Measurements from ENCODE around the gene GALR3. TPM values are rescaled to one million over a fixed set of nuclear protein-coding genes. Genes with fewer than 3 reads are reported as not detected.

The GALR3 gene
- polyA plus RNA-seq, 1 donor = 0.04 TPM

- Histone ChIP-seq H3K27ac (ENCODE audit: low read length) (no peak overlapping the region), H3K36me3 (ENCODE audit: control insufficient read depth, insufficient read depth, low read length) (peaks cover 7% of the 10 kb centered on the region), H3K9me3 (ENCODE audit: control insufficient read depth, low read depth, low read length) (no peaks in the 10 kb centered on the region), H3K4me3 (ENCODE audit: low read length) (no peak overlapping the region), H3K4me1 (ENCODE audit: control insufficient read depth, insufficient read depth, low read length) (peaks cover 14% of the 10 kb centered on the region), H3K27me3 (ENCODE audit: control insufficient read depth, insufficient read depth, low read length) (no peaks in the 10 kb centered on the region)
- DNase-seq = no peak
- no CpG with 5 or more reads among the region's 5 CpGs for WGBS (ENCODE audit: insufficient coverage, low lambda C conversion rate)
Measured at GRCh38 chr22:37809672-37810333, 13.4 kb upstream of the GALR3 start.

GRCh38 chr22:37811867-37812266 is 11.3 kb upstream of the GALR3 start:
- Histone ChIP-seq H3K27ac (ENCODE audit: low read length) (no peak overlapping the region), H3K4me3 (ENCODE audit: low read length) (no peak overlapping the region), H3K9me3 (ENCODE audit: control insufficient read depth, low read depth, low read length) (no peaks in the 10 kb centered on the region), H3K4me1 (ENCODE audit: control insufficient read depth, insufficient read depth, low read length) (peaks cover 5% of the 10 kb centered on the region), H3K36me3 (ENCODE audit: control insufficient read depth, insufficient read depth, low read length) (peaks cover 18% of the 10 kb centered on the region), H3K27me3 (ENCODE audit: control insufficient read depth, insufficient read depth, low read length) (no peaks in the 10 kb centered on the region)
- DNase-seq = no peak
- WGBS (ENCODE audit: insufficient coverage, low lambda C conversion rate) = no CpG with 5 or more reads among the region's 2 CpGs

- Histone ChIP-seq H3K27me3 (ENCODE audit: control insufficient read depth, insufficient read depth, low read length) (no peaks in the 10 kb centered on the region), H3K4me3 (ENCODE audit: low read length) (no peak overlapping the region), H3K4me1 (ENCODE audit: control insufficient read depth, insufficient read depth, low read length) (peaks cover 8% of the 10 kb centered on the region), H3K36me3 (ENCODE audit: control insufficient read depth, insufficient read depth, low read length) (peaks cover 18% of the 10 kb centered on the region), H3K9me3 (ENCODE audit: control insufficient read depth, low read depth, low read length) (no peaks in the 10 kb centered on the region), H3K27ac (ENCODE audit: low read length) (no peak overlapping the region)
- WGBS (ENCODE audit: insufficient coverage, low lambda C conversion rate) = no CpG with 5 or more reads among the region's 27 CpGs
- no peak for DNase-seq
Measured at GRCh38 chr22:37812869-37813678, 10.1 kb upstream of the GALR3 start.

GRCh38 chr22:37815593-37815992 is 7.6 kb upstream of the GALR3 start:
- Histone ChIP-seq H3K36me3 (ENCODE audit: control insufficient read depth, insufficient read depth, low read length) (peaks cover 13% of the 10 kb centered on the region), H3K27ac (ENCODE audit: low read length) (no peak overlapping the region), H3K27me3 (ENCODE audit: control insufficient read depth, insufficient read depth, low read length) (peaks cover 22% of the 10 kb centered on the region), H3K4me3 (ENCODE audit: low read length) (no peak overlapping the region), H3K4me1 (ENCODE audit: control insufficient read depth, insufficient read depth, low read length) (peaks cover 11% of the 10 kb centered on the region), H3K9me3 (ENCODE audit: control insufficient read depth, low read depth, low read length) (peaks cover 4% of the 10 kb centered on the region)
- no peak for DNase-seq
- WGBS (ENCODE audit: insufficient coverage, low lambda C conversion rate) = no CpG with 5 or more reads among the region's 12 CpGs

- no peak for DNase-seq
- peaks cover 13% of the 10 kb centered on the region for H3K36me3 ChIP-seq (ENCODE audit: control insufficient read depth, insufficient read depth, low read length)
- peaks cover 11% of the 10 kb centered on the region for H3K4me1 ChIP-seq (ENCODE audit: control insufficient read depth, insufficient read depth, low read length)
- H3K4me3 ChIP-seq (ENCODE audit: low read length) = no peak overlapping the region
- no peak overlapping the region for H3K27ac ChIP-seq (ENCODE audit: low read length)
- peaks cover 28% of the 10 kb centered on the region for H3K27me3 ChIP-seq (ENCODE audit: control insufficient read depth, insufficient read depth, low read length)
- H3K9me3 ChIP-seq (ENCODE audit: control insufficient read depth, low read depth, low read length) = peaks cover 4% of the 10 kb centered on the region
- no CpG with 5 or more reads among the region's 23 CpGs for WGBS (ENCODE audit: insufficient coverage, low lambda C conversion rate)
Measured at GRCh38 chr22:37816543-37817180, 6.5 kb upstream of the GALR3 start.

- no CpG with 5 or more reads among the region's 29 CpGs for WGBS (ENCODE audit: insufficient coverage, low lambda C conversion rate)
- Histone ChIP-seq H3K9me3 (ENCODE audit: control insufficient read depth, low read depth, low read length) (peaks cover 4% of the 10 kb centered on the region), H3K4me1 (ENCODE audit: control insufficient read depth, insufficient read depth, low read length) (peaks cover 11% of the 10 kb centered on the region), H3K36me3 (ENCODE audit: control insufficient read depth, insufficient read depth, low read length) (peaks cover 13% of the 10 kb centered on the region), H3K27ac (ENCODE audit: low read length) (no peak overlapping the region), H3K27me3 (ENCODE audit: control insufficient read depth, insufficient read depth, low read length) (peaks cover 39% of the 10 kb centered on the region), H3K4me3 (ENCODE audit: low read length) (peak overlapping the region; percentile 36)
- DNase-seq = peak; percentile 73 to 76
Measured at GRCh38 chr22:37817705-37818408, 5.3 kb upstream of the GALR3 start.

- peaks cover 46% of the 10 kb centered on the region for H3K27me3 ChIP-seq (ENCODE audit: control insufficient read depth, insufficient read depth, low read length)
- peaks cover 11% of the 10 kb centered on the region for H3K4me1 ChIP-seq (ENCODE audit: control insufficient read depth, insufficient read depth, low read length)
- WGBS (ENCODE audit: insufficient coverage, low lambda C conversion rate) = no CpG with 5 or more reads among the region's 68 CpGs
- no peak overlapping the region for H3K27ac ChIP-seq (ENCODE audit: low read length)
- H3K36me3 ChIP-seq (ENCODE audit: control insufficient read depth, insufficient read depth, low read length) = peaks cover 13% of the 10 kb centered on the region
- H3K9me3 ChIP-seq (ENCODE audit: control insufficient read depth, low read depth, low read length) = peaks cover 4% of the 10 kb centered on the region
- H3K4me3 ChIP-seq (ENCODE audit: low read length) = peak overlapping the region; percentile 26
- DNase-seq = peak; percentile 33 to 76
Measured at GRCh38 chr22:37818409-37819104, 4.6 kb upstream of the GALR3 start.

GRCh38 chr22:37819105-37819433 is 4.1 kb upstream of the GALR3 start:
- H3K27ac ChIP-seq (ENCODE audit: low read length) = no peak overlapping the region
- peaks cover 11% of the 10 kb centered on the region for H3K4me1 ChIP-seq (ENCODE audit: control insufficient read depth, insufficient read depth, low read length)
- no CpG with 5 or more reads among the region's 14 CpGs for WGBS (ENCODE audit: insufficient coverage, low lambda C conversion rate)
- H3K36me3 ChIP-seq (ENCODE audit: control insufficient read depth, insufficient read depth, low read length) = peaks cover 13% of the 10 kb centered on the region
- H3K4me3 ChIP-seq (ENCODE audit: low read length) = peak overlapping the region; percentile 26
- peaks cover 4% of the 10 kb centered on the region for H3K9me3 ChIP-seq (ENCODE audit: control insufficient read depth, low read depth, low read length)
- DNase-seq = no peak
- H3K27me3 ChIP-seq (ENCODE audit: control insufficient read depth, insufficient read depth, low read length) = peaks cover 50% of the 10 kb centered on the region

- H3K27ac ChIP-seq (ENCODE audit: low read length) = no peak overlapping the region
- H3K36me3 ChIP-seq (ENCODE audit: control insufficient read depth, insufficient read depth, low read length) = peaks cover 6% of the 10 kb centered on the region
- H3K9me3 ChIP-seq (ENCODE audit: control insufficient read depth, low read depth, low read length) = peaks cover 4% of the 10 kb centered on the region
- DNase-seq = no peak
- no peak overlapping the region for H3K4me3 ChIP-seq (ENCODE audit: low read length)
- WGBS (ENCODE audit: insufficient coverage, low lambda C conversion rate) = 60% methylated on average over 1 of the region's 5 CpGs
- H3K27me3 ChIP-seq (ENCODE audit: control insufficient read depth, insufficient read depth, low read length) = peaks cover 55% of the 10 kb centered on the region
- peaks cover 11% of the 10 kb centered on the region for H3K4me1 ChIP-seq (ENCODE audit: control insufficient read depth, insufficient read depth, low read length)
Measured at GRCh38 chr22:37820350-37820749, 2.8 kb upstream of the GALR3 start.

Data from large intestine (tissue), 3 donors.